DOHH2 (cell line): Measurements from ENCODE around the gene LYRM4.

Source experiments
- EZH2phosphoT487 ChIP-seq: fragments of 200-600 bp; sonication (generic); IDR thresholded peaks from 2 replicates; pipeline ENCODE4 v1.6.1; 2017; ENCODE audit warnings: borderline replicate concordance, mild to moderate bottlenecking, antibody characterized with exemption, low read length, moderate library complexity, mixed read lengths
- TF ChIP-seq, protein P1 (sequence below): fragments of 200-600 bp; sonication (generic); IDR thresholded peaks from one replicate; pipeline ENCODE4 v1.5.1; 2014; ENCODE audit warnings: antibody characterized with exemption, mild to moderate bottlenecking, low read depth, low read length; ENCODE audit not compliant: poor library complexity, severe bottlenecking

GRCh38 chr6:5084781-5085647, 175.7 kb downstream of the LYRM4 start, which contains the start of gene PPP1R3G:
- TF ChIP-seq, protein P1, sequence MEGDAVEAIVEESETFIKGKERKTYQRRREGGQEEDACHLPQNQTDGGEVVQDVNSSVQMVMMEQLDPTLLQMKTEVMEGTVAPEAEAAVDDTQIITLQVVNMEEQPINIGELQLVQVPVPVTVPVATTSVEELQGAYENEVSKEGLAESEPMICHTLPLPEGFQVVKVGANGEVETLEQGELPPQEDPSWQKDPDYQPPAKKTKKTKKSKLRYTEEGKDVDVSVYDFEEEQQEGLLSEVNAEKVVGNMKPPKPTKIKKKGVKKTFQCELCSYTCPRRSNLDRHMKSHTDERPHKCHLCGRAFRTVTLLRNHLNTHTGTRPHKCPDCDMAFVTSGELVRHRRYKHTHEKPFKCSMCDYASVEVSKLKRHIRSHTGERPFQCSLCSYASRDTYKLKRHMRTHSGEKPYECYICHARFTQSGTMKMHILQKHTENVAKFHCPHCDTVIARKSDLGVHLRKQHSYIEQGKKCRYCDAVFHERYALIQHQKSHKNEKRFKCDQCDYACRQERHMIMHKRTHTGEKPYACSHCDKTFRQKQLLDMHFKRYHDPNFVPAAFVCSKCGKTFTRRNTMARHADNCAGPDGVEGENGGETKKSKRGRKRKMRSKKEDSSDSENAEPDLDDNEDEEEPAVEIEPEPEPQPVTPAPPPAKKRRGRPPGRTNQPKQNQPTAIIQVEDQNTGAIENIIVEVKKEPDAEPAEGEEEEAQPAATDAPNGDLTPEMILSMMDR: no peak
- TF ChIP-seq EZH2phosphoT487: no peak; the same call in 1 of the 2 replicates
